NCI-H2227 treated with DMSO at 0.1 percent for 48 hours (cell line): ENCODE data around the gene C4orf50.
"Not testable (repeated sequence)": the region's sequence is repeated elsewhere in the genome, so short reads cannot be mapped to it uniquely, and the experiment has no call there.

ENCODE experiments used
- DNase-seq: peaks from one replicate; lab custom pipeline; 2025; lab: John Stamatoyannopoulos, UW

Gene C4orf50

GRCh38 chr4:5969336-5969735 is 48.9 kb downstream of the C4orf50 start:
- DNase-seq: no peak

- DNase-seq: no peak
These were observed 50.0 kb downstream of the C4orf50 start for GRCh38 chr4:5968246-5968645.

GRCh38 chr4:5967783-5968182 is 50.4 kb downstream of the C4orf50 start:
- no peak for DNase-seq

GRCh38 chr4:5965225-5965624 is 53.0 kb downstream of the C4orf50 start:
- DNase-seq: no peak

GRCh38 chr4:5964030-5964429 is 54.2 kb downstream of the C4orf50 start:
- no peak for DNase-seq

- DNase-seq: no peak
These were observed 54.6 kb downstream of the C4orf50 start for GRCh38 chr4:5963611-5964010.

- no peak for DNase-seq
These were observed 55.8 kb downstream of the C4orf50 start for GRCh38 chr4:5962416-5962815.

GRCh38 chr4:5960252-5960880 is 57.9 kb downstream of the C4orf50 start:
- no peak for DNase-seq

- DNase-seq: peak; percentile 41
These were observed 58.8 kb downstream of the C4orf50 start for GRCh38 chr4:5959211-5959982.

- no peak for DNase-seq
These were observed 60.0 kb downstream of the C4orf50 start for GRCh38 chr4:5958199-5958735.

- no peak for DNase-seq
These were observed 61.2 kb downstream of the C4orf50 start for GRCh38 chr4:5957076-5957475.

- peak; percentile 92 for DNase-seq
These were observed 61.8 kb downstream of the C4orf50 start for GRCh38 chr4:5956285-5957021.

- no peak for DNase-seq
These were observed 62.4 kb downstream of the C4orf50 start for GRCh38 chr4:5955856-5956255.

GRCh38 chr4:5955201-5955821 is 62.9 kb downstream of the C4orf50 start:
- peak; percentile 34 for DNase-seq

GRCh38 chr4:5954056-5954760 is 64.0 kb downstream of the C4orf50 start:
- DNase-seq: no peak

- DNase-seq: no peak
These were observed 65.0 kb downstream of the C4orf50 start for GRCh38 chr4:5952975-5953951.

GRCh38 chr4:5952286-5952974 is 65.8 kb downstream of the C4orf50 start:
- no peak for DNase-seq

GRCh38 chr4:5946653-5947052 is 71.6 kb downstream of the C4orf50 start:
- DNase-seq: not testable (repeated sequence)

- DNase-seq: no peak
These were observed 72.3 kb downstream of the C4orf50 start for GRCh38 chr4:5945936-5946335.

- no peak for DNase-seq
These were observed 73.1 kb downstream of the C4orf50 start for GRCh38 chr4:5945171-5945570.
